GM12878 (cell line): ENCODE results near the gene CCDC88C. TPM values are rescaled to one million over a fixed set of nuclear protein-coding genes. Genes with fewer than 3 reads are reported as not detected.
A peak's percentile ranks its signal among the peaks of the same experiment; 100 is the strongest.

Experiments
- CHD1 ChIP-seq: IDR thresholded peaks from 2 replicates; pipeline ENCODE4 v1.6.1; 2012; ENCODE audit warnings: low read depth, low read length, improper control_type of control experiment
- POLR2A ChIP-seq: IDR thresholded peaks from 2 replicates; pipeline ENCODE4 v1.6.1; 2011; ENCODE audit warnings: low read depth, mild to moderate bottlenecking, low read length
- RELA ChIP-seq: fragments of 450-650 bp; IDR thresholded peaks from 2 replicates; pipeline ENCODE4 v1.8.0; 2014; ENCODE audit warnings: borderline replicate concordance; ENCODE audit not compliant: partially characterized antibody
- SPI1 ChIP-seq: IDR thresholded peaks from 2 replicates; pipeline ENCODE4 v1.6.1; 2011; ENCODE audit warnings: low read depth, mild to moderate bottlenecking, low read length, moderate library complexity, borderline replicate concordance; ENCODE audit not compliant: insufficient read depth
- polyA plus RNA-seq, 11 experiments: library from polyadenylated mRNA; depleted of rRNA in 4 of 11; unstranded in 6 of 11; stranded (reverse) in 5 of 11; fragments of >200 nt; fragmentation: Nextera tagmentation in 4 of 11; fragmentation: Illumina TruSeq in 1 of 11; extraction: Ambion mirVana in 4 of 11; extraction: Trizol in 1 of 11; gene quantifications; 1 replicate in 1 of 11; 2 replicates in 10 of 11; pipeline versions ENCODE4 v1.2.1 to v1.2.3, GENCODE V29; 2011 to 2016; ENCODE audit warnings: inconsistent platforms in 2 of 11, missing spikeins in 2 of 11, low read depth in 1 of 11
- total RNA-seq, 4 experiments: library from RNA; depleted of rRNA in 3 of 4; stranded (reverse); fragments of >200 nt in 3 of 4; fragmentation: Illumina TruSeq in 1 of 4; extraction: Trizol in 1 of 4; gene quantifications; 2 replicates each; pipeline versions ENCODE4 v1.2.1 to v1.2.3, GENCODE V29; 2013 to 2021
- TF ChIP-seq, protein P1 (sequence below): fragments of 450-650 bp; IDR thresholded peaks from 2 replicates; pipeline ENCODE4 v1.6.1; 2016; ENCODE audit warnings: mild to moderate bottlenecking, moderate library complexity, borderline replicate concordance
- TF ChIP-seq, protein P2 (sequence below): fragments of 450-650 bp; IDR thresholded peaks from 2 replicates; pipeline ENCODE4 v1.6.1; 2017; ENCODE audit warnings: mild to moderate bottlenecking, moderate library complexity
- TF ChIP-seq, protein P3 (sequence below): IDR thresholded peaks from 2 replicates; pipeline ENCODE4 v1.6.1; 2011; ENCODE audit warnings: low read depth, mild to moderate bottlenecking, low read length, moderate library complexity, borderline replicate concordance; ENCODE audit errors: extremely low read depth

The CCDC88C gene
- total and polyA plus RNA-seq, 10 of the 15 experiments (the other 5 are each of a cell fraction or from before 2014, with no cell fraction given): 4.0 to 79.6 (median 36.6) TPM

DNA sequence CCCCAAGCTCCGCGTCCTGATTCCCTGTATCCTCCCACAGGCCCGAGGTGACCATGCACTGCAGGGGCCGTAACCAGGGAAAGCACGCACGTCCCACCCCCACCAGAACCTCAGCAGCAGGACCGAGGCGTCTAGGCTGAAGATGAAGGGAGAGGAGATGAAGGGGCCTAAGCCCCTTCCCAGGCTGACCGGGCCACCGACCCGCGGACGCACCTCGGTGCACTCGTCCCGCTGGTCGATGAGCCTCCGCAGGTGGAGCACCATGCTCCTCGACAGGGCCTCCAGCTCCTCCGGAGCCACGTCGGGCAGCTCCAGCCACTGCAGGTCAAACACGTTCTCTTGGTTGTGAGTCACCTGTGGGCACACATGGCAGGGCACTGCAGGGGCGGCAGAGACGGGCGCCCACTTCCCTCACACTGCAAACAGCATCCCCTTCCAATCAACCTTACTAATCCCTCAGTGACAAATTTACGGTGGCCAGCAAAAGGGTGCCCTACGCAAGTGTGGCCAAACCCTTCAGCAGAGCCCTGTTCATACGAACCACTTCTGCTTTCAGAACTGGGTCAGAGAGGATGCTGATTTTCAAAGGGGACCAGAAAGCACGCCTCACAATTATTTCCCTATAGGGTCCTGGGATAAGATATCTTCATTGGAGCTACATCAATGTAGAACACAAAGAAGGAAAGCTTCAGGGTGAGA, 77.8 kb downstream of the CCDC88C start (continued):
- TF ChIP-seq, protein P1, sequence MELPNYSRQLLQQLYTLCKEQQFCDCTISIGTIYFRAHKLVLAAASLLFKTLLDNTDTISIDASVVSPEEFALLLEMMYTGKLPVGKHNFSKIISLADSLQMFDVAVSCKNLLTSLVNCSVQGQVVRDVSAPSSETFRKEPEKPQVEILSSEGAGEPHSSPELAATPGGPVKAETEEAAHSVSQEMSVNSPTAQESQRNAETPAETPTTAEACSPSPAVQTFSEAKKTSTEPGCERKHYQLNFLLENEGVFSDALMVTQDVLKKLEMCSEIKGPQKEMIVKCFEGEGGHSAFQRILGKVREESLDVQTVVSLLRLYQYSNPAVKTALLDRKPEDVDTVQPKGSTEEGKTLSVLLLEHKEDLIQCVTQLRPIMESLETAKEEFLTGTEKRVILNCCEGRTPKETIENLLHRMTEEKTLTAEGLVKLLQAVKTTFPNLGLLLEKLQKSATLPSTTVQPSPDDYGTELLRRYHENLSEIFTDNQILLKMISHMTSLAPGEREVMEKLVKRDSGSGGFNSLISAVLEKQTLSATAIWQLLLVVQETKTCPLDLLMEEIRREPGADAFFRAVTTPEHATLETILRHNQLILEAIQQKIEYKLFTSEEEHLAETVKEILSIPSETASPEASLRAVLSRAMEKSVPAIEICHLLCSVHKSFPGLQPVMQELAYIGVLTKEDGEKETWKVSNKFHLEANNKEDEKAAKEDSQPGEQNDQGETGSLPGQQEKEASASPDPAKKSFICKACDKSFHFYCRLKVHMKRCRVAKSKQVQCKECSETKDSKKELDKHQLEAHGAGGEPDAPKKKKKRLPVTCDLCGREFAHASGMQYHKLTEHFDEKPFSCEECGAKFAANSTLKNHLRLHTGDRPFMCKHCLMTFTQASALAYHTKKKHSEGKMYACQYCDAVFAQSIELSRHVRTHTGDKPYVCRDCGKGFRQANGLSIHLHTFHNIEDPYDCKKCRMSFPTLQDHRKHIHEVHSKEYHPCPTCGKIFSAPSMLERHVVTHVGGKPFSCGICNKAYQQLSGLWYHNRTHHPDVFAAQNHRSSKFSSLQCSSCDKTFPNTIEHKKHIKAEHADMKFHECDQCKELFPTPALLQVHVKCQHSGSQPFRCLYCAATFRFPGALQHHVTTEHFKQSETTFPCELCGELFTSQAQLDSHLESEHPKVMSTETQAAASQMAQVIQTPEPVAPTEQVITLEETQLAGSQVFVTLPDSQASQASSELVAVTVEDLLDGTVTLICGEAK: no peak
- no peak for TF ChIP-seq RELA
- TF ChIP-seq POLR2A: peak; percentile 15; the same call in 1 of the 2 replicates
- peak; percentile 66; the same call in 1 of the 2 replicates for TF ChIP-seq SPI1
- TF ChIP-seq, protein P2, sequence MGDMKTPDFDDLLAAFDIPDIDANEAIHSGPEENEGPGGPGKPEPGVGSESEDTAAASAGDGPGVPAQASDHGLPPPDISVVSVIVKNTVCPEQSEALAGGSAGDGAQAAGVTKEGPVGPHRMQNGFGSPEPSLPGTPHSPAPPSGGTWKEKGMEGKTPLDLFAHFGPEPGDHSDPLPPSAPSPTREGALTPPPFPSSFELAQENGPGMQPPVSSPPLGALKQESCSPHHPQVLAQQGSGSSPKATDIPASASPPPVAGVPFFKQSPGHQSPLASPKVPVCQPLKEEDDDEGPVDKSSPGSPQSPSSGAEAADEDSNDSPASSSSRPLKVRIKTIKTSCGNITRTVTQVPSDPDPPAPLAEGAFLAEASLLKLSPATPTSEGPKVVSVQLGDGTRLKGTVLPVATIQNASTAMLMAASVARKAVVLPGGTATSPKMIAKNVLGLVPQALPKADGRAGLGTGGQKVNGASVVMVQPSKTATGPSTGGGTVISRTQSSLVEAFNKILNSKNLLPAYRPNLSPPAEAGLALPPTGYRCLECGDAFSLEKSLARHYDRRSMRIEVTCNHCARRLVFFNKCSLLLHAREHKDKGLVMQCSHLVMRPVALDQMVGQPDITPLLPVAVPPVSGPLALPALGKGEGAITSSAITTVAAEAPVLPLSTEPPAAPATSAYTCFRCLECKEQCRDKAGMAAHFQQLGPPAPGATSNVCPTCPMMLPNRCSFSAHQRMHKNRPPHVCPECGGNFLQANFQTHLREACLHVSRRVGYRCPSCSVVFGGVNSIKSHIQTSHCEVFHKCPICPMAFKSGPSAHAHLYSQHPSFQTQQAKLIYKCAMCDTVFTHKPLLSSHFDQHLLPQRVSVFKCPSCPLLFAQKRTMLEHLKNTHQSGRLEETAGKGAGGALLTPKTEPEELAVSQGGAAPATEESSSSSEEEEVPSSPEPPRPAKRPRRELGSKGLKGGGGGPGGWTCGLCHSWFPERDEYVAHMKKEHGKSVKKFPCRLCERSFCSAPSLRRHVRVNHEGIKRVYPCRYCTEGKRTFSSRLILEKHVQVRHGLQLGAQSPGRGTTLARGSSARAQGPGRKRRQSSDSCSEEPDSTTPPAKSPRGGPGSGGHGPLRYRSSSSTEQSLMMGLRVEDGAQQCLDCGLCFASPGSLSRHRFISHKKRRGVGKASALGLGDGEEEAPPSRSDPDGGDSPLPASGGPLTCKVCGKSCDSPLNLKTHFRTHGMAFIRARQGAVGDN: no peak
- no peak for TF ChIP-seq CHD1
- TF ChIP-seq, protein P3, sequence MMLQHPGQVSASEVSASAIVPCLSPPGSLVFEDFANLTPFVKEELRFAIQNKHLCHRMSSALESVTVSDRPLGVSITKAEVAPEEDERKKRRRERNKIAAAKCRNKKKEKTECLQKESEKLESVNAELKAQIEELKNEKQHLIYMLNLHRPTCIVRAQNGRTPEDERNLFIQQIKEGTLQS: no peak
